HCT116 (cell line): ENCODE data around the gene HAPLN3. TPM values are rescaled to one million over a fixed set of nuclear protein-coding genes. Genes with fewer than 3 reads are reported as not detected.

ENCODE experiments used
- ATAC-seq: fragments of 200-7000 bp; cut with Tn5 transposase; 2 replicates; pipeline ENCODE4 v1.9.1; 2020; ENCODE audit warnings: mild to moderate bottlenecking, moderate library complexity
- BruUV-seq: library from RNA; stranded (reverse); fragments of 400-500 nt; replicated peaks from 2 replicates; lab custom pipeline; 2021; lab: Mats Ljungman, UMichigan
- CTCF ChIA-PET: fragments of 300-600 bp; sonication (Branson Sonifier 250); formaldehyde crosslinking; loops from one replicate; lab custom pipeline; 2021; ENCODE audit warnings: antibody characterized with exemption; lab: Charles Lee
- POLR2A ChIA-PET: fragments of 300-600, 350-600 bp; sonication (Branson Sonifier 250); formaldehyde crosslinking; loops from one replicate; lab custom pipeline; 2021; ENCODE audit warnings: antibody characterized with exemption; lab: Charles Lee
- RAD21 ChIA-PET, 2 experiments: fragments of 300-600 bp; sonication (Branson Sonifier 250); formaldehyde crosslinking; loops; one replicate each; lab custom pipeline; 2023; ENCODE audit warnings: low total read pairs in 2 of 2; ENCODE audit not compliant: uncharacterized antibody in 2 of 2, unreplicated experiment in 2 of 2, low non-redundant PET in 1 of 2; lab: Charles Lee
- DNase-seq: peaks from one replicate; pipeline ENCODE4 v3.0.0-alpha.2; 2010; ENCODE audit warnings: low read depth, low spot score
- H2AFZ ChIP-seq: fragments of 200-600 bp; shearing (Covaris generic), sonication (generic); 2 replicates; pipeline ENCODE4 v1.6.1; 2017; ENCODE audit warnings: low read depth, mixed run types, mixed read lengths, antibody characterized with exemption, low read length; ENCODE audit not compliant: poor library complexity, severe bottlenecking
- H3K27ac ChIP-seq: 2 replicates; pipeline ENCODE4 v1.5.1; 2012; ENCODE audit warnings: low read depth, low read length
- H3K27me3 ChIP-seq: fragments of 200-600 bp; sonication (generic); 2 replicates; pipeline ENCODE4 v1.6.1; 2016; ENCODE audit warnings: mixed run types, low read length, mixed read lengths; ENCODE audit not compliant: insufficient read depth
- H3K36me3 ChIP-seq, 2 experiments: fragments of 200-500 bp in 1 of 2; fragments of 200-600 bp in 1 of 2; sonication (Bioruptor generic) in 1 of 2; sonication (generic) in 1 of 2; 2 replicates each; pipeline versions ENCODE4 v1.5.1 to v1.6.1; 2014 to 2016; ENCODE audit warnings: low read length in 2 of 2, inconsistent platforms in 1 of 2, mixed read lengths in 1 of 2, mixed run types in 1 of 2; ENCODE audit not compliant: insufficient read depth in 2 of 2, control insufficient read depth in 1 of 2
- H3K4me1 ChIP-seq, 2 experiments: fragments of 200-600 bp in 1 of 2; sonication (generic) in 1 of 2; 2 replicates each; pipeline versions ENCODE4 v1.5.1 to v1.6.1; 2012 to 2017; ENCODE audit warnings: low read length in 2 of 2, inconsistent platforms in 1 of 2, mild to moderate bottlenecking in 1 of 2, mixed read lengths in 1 of 2, mixed run types in 1 of 2, moderate library complexity in 1 of 2; ENCODE audit not compliant: insufficient read depth in 2 of 2, control insufficient read depth in 1 of 2
- H3K4me2 ChIP-seq: fragments of 200-600 bp; sonication (generic); 2 replicates; pipeline ENCODE4 v1.6.1; 2017; ENCODE audit warnings: mixed run types, low read length, mixed read lengths
- H3K4me3 ChIP-seq, 2 experiments: fragments of 200-600 bp in 1 of 2; sonication (generic) in 1 of 2; replicated peaks in 1 of 2; 2 replicates each; pipeline ENCODE4 v1.5.1; 2011 to 2016; ENCODE audit warnings: low read length in 2 of 2, control low read depth in 1 of 2, low read depth in 1 of 2, mild to moderate bottlenecking in 1 of 2, mixed read lengths in 1 of 2, mixed run types in 1 of 2
- H3K79me2 ChIP-seq: fragments of 200-600 bp; sonication (generic); 2 replicates; pipeline ENCODE4 v1.6.1; 2017; ENCODE audit warnings: mild to moderate bottlenecking, mixed run types, low read length, moderate library complexity, mixed read lengths; ENCODE audit not compliant: insufficient read depth
- H3K9ac ChIP-seq: fragments of 200-600 bp; sonication (generic); 2 replicates; pipeline ENCODE4 v1.6.1; 2016; ENCODE audit warnings: low read length, mixed read lengths
- H3K9me2 ChIP-seq: fragments of 200-600 bp; sonication (generic), shearing (Covaris generic); 2 replicates; pipeline ENCODE4 v1.6.1; 2017; ENCODE audit warnings: mixed run types, mild to moderate bottlenecking, moderate library complexity; ENCODE audit not compliant: insufficient read depth
- H3K9me3 ChIP-seq, 2 experiments: fragments of 200-500 bp in 1 of 2; fragments of 200-600 bp in 1 of 2; sonication (Bioruptor generic) in 1 of 2; sonication (generic) in 1 of 2; 2 replicates each; pipeline ENCODE4 v1.6.1; 2014 to 2017; ENCODE audit warnings: low read length in 2 of 2, mixed read lengths in 2 of 2, inconsistent platforms in 1 of 2, low read depth in 1 of 2, mild to moderate bottlenecking in 1 of 2, mixed run types in 1 of 2, moderate library complexity in 1 of 2; ENCODE audit not compliant: control insufficient read depth in 1 of 2, insufficient read depth in 1 of 2
- H4K20me1 ChIP-seq: fragments of 200-600 bp; sonication (generic), shearing (Covaris generic); 2 replicates; pipeline ENCODE4 v1.6.1; 2017; ENCODE audit warnings: mixed run types, mild to moderate bottlenecking, moderate library complexity; ENCODE audit not compliant: insufficient read depth
- ATF3 ChIP-seq: IDR thresholded peaks from 2 replicates; pipeline ENCODE4 v1.6.1; 2012
- CBX3 ChIP-seq: IDR thresholded peaks from 2 replicates; pipeline ENCODE4 v1.6.1; 2012; ENCODE audit warnings: low read depth
- CEBPB ChIP-seq: IDR thresholded peaks from 2 replicates; pipeline ENCODE4 v1.6.1; 2012; ENCODE audit warnings: low read depth
- EGR1 ChIP-seq: IDR thresholded peaks from 2 replicates; pipeline ENCODE4 v1.6.1; 2012; ENCODE audit warnings: low read depth
- FOSL1 ChIP-seq: IDR thresholded peaks from 2 replicates; pipeline ENCODE4 v1.6.1; 2012; ENCODE audit warnings: low read depth
- JUND ChIP-seq: IDR thresholded peaks from 2 replicates; pipeline ENCODE4 v1.6.1; 2012
- MAX ChIP-seq: IDR thresholded peaks from 2 replicates; pipeline ENCODE4 v1.6.1; 2012
- POLR2A ChIP-seq: IDR thresholded peaks from 2 replicates; pipeline ENCODE4 v1.7.0; 2011; ENCODE audit warnings: borderline replicate concordance; ENCODE audit not compliant: insufficient read depth, insufficient read length; ENCODE audit errors: extremely low read depth
- SIN3A ChIP-seq: IDR thresholded peaks from 2 replicates; pipeline ENCODE4 v1.6.1; 2012; ENCODE audit warnings: low read depth
- SRF ChIP-seq: IDR thresholded peaks from 2 replicates; pipeline ENCODE4 v1.6.1; 2012; ENCODE audit warnings: low read depth
- ZBTB33 ChIP-seq: IDR thresholded peaks from 2 replicates; pipeline ENCODE4 v1.6.1; 2011; ENCODE audit warnings: mild to moderate bottlenecking, low read length, moderate library complexity; ENCODE audit not compliant: insufficient replicate concordance; ENCODE audit errors: extremely low read depth
- ZFX ChIP-seq: fragments of 450-650 bp; IDR thresholded peaks from 2 replicates; pipeline ENCODE4 v1.6.1; 2017
- ZNF274 ChIP-seq: fragments of 200-500 bp; sonication (Bioruptor generic); IDR thresholded peaks from 2 replicates; pipeline ENCODE4 v1.6.1; 2014; ENCODE audit warnings: mild to moderate bottlenecking, low read depth, low read length, inconsistent platforms
- intact Hi-C: fragments of 100-400 bp; cut with micrococcal nuclease; formaldehyde crosslinking; loops from 2 replicates; pipeline ENCODE4 v1.10.0; 2022
- total RNA-seq: library from RNA; stranded (reverse); gene quantifications from one replicate; pipeline ENCODE4 v1.2.1, GENCODE V29; 2021; ENCODE audit not compliant: unreplicated experiment

HAPLN3 gene
- total RNA-seq, 1 experiment from 2014 or later = 10.9 TPM

GRCh38 chr15:88877415-88877814 is 17.9 kb downstream of the HAPLN3 start:
- Histone ChIP-seq H3K36me3 (no peaks in the 10 kb centered on the region), H3K79me2 (no peaks in the 10 kb centered on the region), H3K9ac (no peak overlapping the region), H3K4me3 (no peak overlapping the region), H3K4me1 (peaks cover 0 to 4% of the 10 kb centered on the region in 2 experiments; a peak in 1 of 4 replicates), H3K9me2 (no peaks in the 10 kb centered on the region)
- ATAC-seq = no peak
- RAD21 ChIA-PET = no interaction called here
- intact Hi-C loops = no loop called here
- TF ChIP-seq EGR1 (no peak), ZBTB33 (no peak), ZFX (no peak), CEBPB (no peak), CBX3 (no peak), JUND (no peak), POLR2A (no peak), SRF (no peak), MAX (no peak), ZNF274 (no peak), ATF3 (no peak), SIN3A (no peak), FOSL1 (no peak)
- TF ChIP-seq, all 23 proteins: peak for 0
- Histone ChIP-seq H3K27ac (no peak overlapping the region), H3K9me3 (no peaks in the 10 kb centered on the region), H2AFZ (no peak overlapping the region), H3K27me3 (no peaks in the 10 kb centered on the region; the same call in 1 of the 2 replicates), H3K4me2 (no peak overlapping the region), H4K20me1 (no peaks in the 10 kb centered on the region)
- DNase-seq = no peak
- POLR2A ChIA-PET = no interaction called here
- CTCF ChIA-PET = interaction anchor here (0.9 kb wide), 1 partner anchor 329 kb away, joined by 3 read pairs; no protein-coding TSS in a partner anchor
- no TSS peak for BruUV-seq
